ENCODE results near the gene TSLP. TPM values are rescaled to one million over a fixed set of nuclear protein-coding genes. Genes with fewer than 3 reads are reported as not detected.

TSLP gene
- total and polyA plus RNA-seq, 2 of the 4 experiments (the other 2 are of a cell fraction): 0.54 to 1.6 TPM

- Histone ChIP-seq H3K4me1 (ENCODE audit: control insufficient read depth, insufficient read depth, low read length) (no peaks in the 10 kb centered on the region), H4K5ac (ENCODE audit: low read depth, low read length) (no peak overlapping the region), H3K18ac (ENCODE audit: low read depth, low read length) (no peak overlapping the region), H3K4ac (ENCODE audit: low read depth, low read length) (no peak overlapping the region), H2BK15ac (ENCODE audit: low read depth, low read length) (no peak overlapping the region), H3K9me1 (ENCODE audit: insufficient read depth, low read length) (no peaks in the 10 kb centered on the region), H2BK5ac (ENCODE audit: low read depth, low read length, poor library complexity, severe bottlenecking) (no peak overlapping the region), H3K27me3 (ENCODE audit: control insufficient read depth, insufficient read depth, low read length) (no peaks in the 10 kb centered on the region), H3K23ac (ENCODE audit: low read depth, low read length) (no peak overlapping the region), H3K36me3 (ENCODE audit: control insufficient read depth, insufficient read depth, low read length) (peaks cover 14% of the 10 kb centered on the region), H2AFZ (replicated peaks; ENCODE audit: low read length, poor library complexity) (no peak overlapping the region), H3K79me1 (ENCODE audit: low read depth in 1 of 2, low read length in 2 of 2) (peaks cover 0 to 2% of the 10 kb centered on the region in 2 experiments; a peak in 1 of 4 replicates), H3K9me3 (ENCODE audit: control insufficient read depth, insufficient read depth, low read length) (no peaks in the 10 kb centered on the region), H2BK120ac (ENCODE audit: low read depth, low read length) (no peak overlapping the region), H3K27ac (ENCODE audit: insufficient read depth, low read length) (no peak overlapping the region), H3K9ac (ENCODE audit: low read depth, low read length) (no peak overlapping the region), H4K91ac (ENCODE audit: insufficient read depth, low read depth, low read length) (no peak overlapping the region), H3K4me3 (ENCODE audit: insufficient read depth, low read depth, low read length) (no peak overlapping the region), H2BK20ac (ENCODE audit: low read depth, low read length) (no peak overlapping the region), H2AK5ac (ENCODE audit: low read depth, low read length) (no peak overlapping the region), H2AK9ac (replicated peaks; ENCODE audit: low read depth, low read length, poor library complexity) (no peak overlapping the region), H3K4me2 (ENCODE audit: low read depth, low read length) (no peak overlapping the region), H3K14ac (replicated peaks; ENCODE audit: low read depth, low read length) (no peak overlapping the region), H3K56ac (ENCODE audit: extremely low read depth, insufficient read depth, low read length) (no peak overlapping the region), H4K8ac (ENCODE audit: low read depth in 2 of 2, low read length in 2 of 2) (no peak overlapping the region), H4K20me1 (ENCODE audit: insufficient read depth, low read length) (no peaks in the 10 kb centered on the region)
- dilution Hi-C loops (cut with HindIII; ENCODE audit: low sequenced_read_pairs, unreplicated experiment) (no loop called here), intact Hi-C loops (cut with micrococcal nuclease) (no loop called here), in situ Hi-C loops (cut with MboI; ENCODE audit: low sequenced_read_pairs) (no loop called here)
- POLR2A ChIA-PET (ENCODE audit: unreplicated experiment): no interaction called here
- WGBS, 2 experiments (ENCODE audit: extremely low coverage in 2 of 2, insufficient read length in 1 of 2): 88% methylated on average over 3 of the region's 3 CpGs; no CpG with 5 or more reads in 1 of the 2 experiments
- no peak for ATAC-seq (ENCODE audit: low read depth)
- TSS peak; percentile 55 for BruUV-seq (replicated peaks)
- DNase-seq: no peak
- no peak for TF ChIP-seq RCOR1 (IDR thresholded peaks at IDR 0.05; ENCODE audit: insufficient replicate concordance, low read length)
- no peak for TF ChIP-seq CEBPB (IDR thresholded peaks at IDR 0.05; ENCODE audit: low read depth, low read length)
- no peak for TF ChIP-seq USF2 (IDR thresholded peaks at IDR 0.05; ENCODE audit: low read depth, low read length)
- no peak for TF ChIP-seq CTCF (conservative IDR thresholded peaks at IDR 0.05; ENCODE audit: low read depth, low read length)
- no peak for TF ChIP-seq FOS (IDR thresholded peaks at IDR 0.05; ENCODE audit: low read depth, low read length)
- no peak for TF ChIP-seq RAD21 (IDR thresholded peaks at IDR 0.05; ENCODE audit: low read length)
- TF ChIP-seq SMC3 (IDR thresholded peaks at IDR 0.05; ENCODE audit: low read depth, low read length): no peak
- no peak for TF ChIP-seq NFE2L2 (IDR thresholded peaks at IDR 0.05; ENCODE audit: low read depth, low read length)
- TF ChIP-seq MXI1 (IDR thresholded peaks at IDR 0.05; ENCODE audit: borderline replicate concordance, low read depth, low read length): no peak
- TF ChIP-seq ELK1 (IDR thresholded peaks at IDR 0.05; ENCODE audit: borderline replicate concordance, low read depth, low read length): no peak
- TF ChIP-seq CHD1 (IDR thresholded peaks at IDR 0.05; ENCODE audit: low read depth, low read length): no peak
- TF ChIP-seq MAFK (IDR thresholded peaks at IDR 0.05; ENCODE audit: low read depth, low read length): no peak
- TF ChIP-seq RFX5 (IDR thresholded peaks at IDR 0.05; ENCODE audit: low read depth, low read length): no peak
- TF ChIP-seq POLR2A (IDR thresholded peaks at IDR 0.05; ENCODE audit: low read depth, low read length): no peak
- no peak for TF ChIP-seq MAZ (IDR thresholded peaks at IDR 0.05; ENCODE audit: borderline replicate concordance, low read depth, low read length)
- TF ChIP-seq BHLHE40 (IDR thresholded peaks at IDR 0.05; ENCODE audit: low read depth, low read length): no peak
- CTCF ChIA-PET: no interaction called here
Observed at GRCh38 chr5:111126896-111127295, 55.4 kb downstream of the TSLP start.
